ENCODE data around the gene CSRNP2.
A peak's percentile ranks its signal among the peaks of the same experiment; 100 is the strongest.

CSRNP2 gene

DNA sequence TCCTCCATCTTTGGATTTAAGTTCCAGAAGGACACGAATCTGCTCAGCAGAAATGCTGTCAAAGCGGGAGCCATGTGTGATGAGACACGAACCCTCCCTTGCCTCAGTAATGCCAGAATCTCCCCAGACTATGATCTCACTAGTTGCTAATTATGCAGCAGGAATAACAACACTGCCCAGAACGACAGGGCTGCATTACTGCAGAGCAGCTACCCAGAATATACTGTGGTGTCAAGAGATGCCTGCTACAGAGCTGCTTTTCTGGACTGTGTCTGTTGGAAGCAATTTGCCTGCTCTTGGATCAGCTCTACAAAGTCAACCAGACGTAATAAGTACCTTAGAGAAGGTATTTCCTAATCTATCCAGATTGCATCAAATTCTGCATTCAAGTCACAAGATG is 5.5 kb downstream of the CSRNP2 start:
- no peak for DNase-seq

DNA sequence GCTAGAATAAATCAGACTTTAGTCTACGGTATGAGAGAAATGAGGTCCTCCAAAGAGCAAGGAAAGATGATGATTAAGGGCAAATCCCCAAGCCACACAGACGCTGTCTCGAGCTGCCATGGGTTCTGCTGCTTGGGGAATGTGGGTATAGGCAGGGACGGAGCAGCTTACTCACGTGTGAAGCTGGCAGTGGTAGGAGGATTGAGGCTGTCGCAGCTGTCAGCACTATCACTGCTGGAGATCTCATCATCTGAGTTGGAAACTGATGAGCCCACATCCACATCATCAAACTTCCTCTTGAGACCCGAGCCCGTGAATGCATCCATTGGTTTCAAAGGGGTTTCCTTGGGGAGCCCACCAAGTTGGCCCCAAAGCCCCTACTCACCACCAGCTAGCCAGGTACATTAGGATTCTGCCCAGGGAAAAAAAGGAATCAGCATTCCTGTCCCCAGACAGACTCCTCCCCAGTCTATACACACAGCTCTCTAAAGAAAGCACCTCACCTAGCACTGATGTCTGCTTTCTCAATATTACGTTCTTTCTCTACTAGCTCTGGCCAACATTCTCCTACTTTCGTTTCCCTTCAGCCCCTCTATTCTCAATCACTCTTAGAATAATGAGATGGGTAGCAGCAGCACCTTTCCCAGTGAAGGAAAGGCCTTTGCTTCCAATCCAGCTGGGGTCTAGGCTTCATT is 7.0 kb downstream of the CSRNP2 start:
- peak; percentile 54 for DNase-seq

DNA sequence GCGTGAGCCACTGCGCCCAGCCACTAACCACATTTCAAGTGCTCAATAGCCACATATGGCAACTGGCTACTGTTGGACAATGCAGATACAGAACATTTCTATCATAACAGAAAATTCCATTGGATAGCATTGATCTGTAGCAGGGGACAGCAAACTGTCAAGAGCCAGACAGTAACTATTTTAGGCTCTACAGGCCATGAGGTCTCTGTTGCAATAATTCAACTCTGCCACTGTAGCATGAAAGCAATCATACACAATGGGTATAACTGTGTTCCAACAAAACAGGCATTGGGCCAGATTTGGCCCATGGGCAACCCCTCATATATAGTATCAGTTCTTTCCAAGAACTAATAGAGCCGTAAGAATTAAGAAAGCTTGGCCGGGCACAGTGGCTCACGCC is 8.0 kb downstream of the CSRNP2 start:
- no peak for DNase-seq

DNA sequence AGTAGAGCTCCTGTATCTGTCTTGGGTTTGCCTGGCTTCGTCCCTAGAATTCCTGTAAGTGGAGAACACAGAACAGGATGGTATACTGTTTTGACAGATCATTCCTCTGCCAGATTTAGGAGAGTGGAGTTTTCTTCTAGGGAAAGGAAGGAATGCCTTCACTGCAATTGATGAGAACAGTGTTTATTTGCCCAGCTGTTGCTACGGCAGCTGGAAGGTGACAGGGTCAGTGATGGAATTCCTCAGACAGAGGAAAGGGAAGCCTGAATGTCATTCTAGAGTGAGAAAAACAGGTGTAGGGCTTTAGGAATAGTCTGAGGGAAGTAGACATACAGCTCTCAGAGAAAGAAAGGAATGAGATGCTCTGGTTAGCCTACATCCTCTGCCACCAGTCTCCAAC is 11.7 kb downstream of the CSRNP2 start:
- no peak for DNase-seq

DNA sequence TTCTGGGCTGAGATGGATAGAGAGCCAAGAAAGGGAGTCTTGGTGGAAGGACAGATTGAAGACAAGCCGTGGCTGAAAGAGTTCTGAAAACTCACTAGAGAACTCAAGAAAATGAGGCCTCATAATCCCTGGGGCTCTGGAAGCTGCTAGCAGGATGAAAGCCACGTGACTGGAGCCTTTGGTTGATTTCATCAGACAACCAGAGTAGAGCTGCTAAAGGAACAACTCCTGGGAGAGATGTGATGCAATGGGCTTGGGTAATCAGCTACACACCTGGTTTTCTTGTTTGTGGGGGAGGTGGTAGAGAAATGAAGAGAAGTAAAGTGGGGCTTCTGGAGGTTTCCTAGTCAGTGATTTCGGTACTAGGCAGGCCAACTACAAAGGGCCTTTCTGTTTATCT is 13.4 kb downstream of the CSRNP2 start:
- no peak for DNase-seq

DNA sequence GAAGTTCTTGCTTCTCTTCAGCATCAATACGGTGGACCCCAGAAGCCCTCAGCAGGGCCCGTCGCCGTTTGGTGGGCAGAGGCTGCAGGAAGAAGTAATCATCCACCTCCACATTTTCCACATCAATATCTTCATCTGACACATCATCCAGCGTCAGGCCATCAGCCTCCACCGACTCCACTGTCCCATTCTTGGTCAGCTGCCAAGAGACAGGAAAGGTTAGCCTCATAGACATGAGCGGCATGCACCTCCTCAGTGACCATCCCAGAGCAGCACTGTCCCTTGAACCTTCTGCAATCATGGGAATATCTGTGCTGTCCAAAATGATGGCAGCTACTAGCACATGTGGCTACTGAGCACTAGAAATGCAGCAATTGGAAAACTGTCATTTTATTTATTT is 15.6 kb downstream of the CSRNP2 start:
- DNase-seq: no peak

DNA sequence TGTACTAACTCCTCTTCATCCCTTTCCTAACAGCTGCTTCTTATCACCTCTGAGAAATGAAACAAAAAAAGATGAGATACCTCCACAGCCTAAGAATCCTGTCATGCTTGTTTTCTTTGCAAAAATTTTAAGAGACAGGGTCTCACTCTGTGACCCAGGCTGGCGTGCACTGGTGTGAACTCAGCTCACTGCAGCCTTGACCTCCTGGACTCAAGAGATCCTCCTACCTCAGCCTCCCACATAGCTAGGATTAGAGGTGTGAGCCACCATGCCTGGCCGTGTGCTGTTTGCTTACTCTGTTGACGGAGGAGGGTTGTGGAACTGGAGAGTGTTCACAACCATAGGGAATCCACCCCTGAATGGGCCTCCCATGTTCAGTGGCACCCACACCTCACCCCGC is 16.2 kb downstream of the CSRNP2 start:
- no peak for DNase-seq

DNA sequence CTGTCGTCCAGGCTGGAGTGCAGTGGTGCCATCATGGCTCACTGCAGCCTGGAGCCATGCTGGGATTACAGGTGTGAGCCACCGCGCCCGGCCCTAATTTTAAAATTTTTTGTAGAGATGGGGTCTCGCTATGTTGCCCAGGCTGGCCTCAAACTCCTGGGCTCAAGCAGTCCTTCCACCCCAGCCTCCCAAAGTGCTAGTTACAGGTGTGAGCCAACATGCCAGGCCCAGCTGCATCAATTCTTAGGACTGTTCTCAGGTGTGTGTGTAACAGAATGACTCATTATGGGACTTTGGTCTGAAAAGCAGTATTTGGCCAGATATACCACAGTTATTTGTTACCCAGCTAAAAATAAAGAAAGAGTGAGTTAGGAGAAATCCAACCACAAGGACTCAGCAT is 17.9 kb downstream of the CSRNP2 start:
- no peak for DNase-seq

DNA sequence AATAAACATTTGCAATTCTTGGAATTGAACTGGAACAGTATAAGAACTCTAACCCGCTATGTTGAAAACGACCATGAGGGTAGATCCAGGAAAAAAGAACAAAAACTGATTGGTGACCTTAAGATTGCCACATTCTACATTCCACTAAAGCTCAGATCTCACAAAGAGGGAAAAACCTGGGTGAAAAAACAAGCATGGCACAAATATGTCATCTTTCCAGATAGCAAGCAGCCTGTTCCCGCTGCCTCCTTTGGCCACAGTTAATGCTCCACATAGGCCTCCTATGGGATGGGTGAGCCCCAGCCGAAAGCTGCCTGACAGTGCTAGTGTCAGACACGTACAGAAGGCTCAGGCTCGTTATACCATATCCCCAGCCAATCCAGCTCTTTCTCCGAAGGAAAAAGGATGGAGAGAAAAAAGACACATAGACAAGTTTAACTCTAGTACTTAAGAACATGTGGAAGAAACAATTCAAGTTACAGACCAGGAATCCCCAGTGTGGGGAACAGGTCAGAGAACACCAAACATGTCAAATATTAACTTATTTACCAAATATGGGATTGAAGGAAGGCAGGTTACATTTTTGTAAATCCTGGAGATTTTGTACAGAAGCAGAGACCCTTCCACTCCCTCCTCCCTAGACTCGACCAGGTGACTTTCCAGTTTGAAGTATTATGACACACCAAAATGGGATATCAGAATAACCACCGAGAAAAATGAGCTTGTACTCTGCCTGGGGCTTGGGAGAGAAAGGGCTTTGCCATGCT is 20.6 kb downstream of the CSRNP2 start:
- DNase-seq: no peak

DNA sequence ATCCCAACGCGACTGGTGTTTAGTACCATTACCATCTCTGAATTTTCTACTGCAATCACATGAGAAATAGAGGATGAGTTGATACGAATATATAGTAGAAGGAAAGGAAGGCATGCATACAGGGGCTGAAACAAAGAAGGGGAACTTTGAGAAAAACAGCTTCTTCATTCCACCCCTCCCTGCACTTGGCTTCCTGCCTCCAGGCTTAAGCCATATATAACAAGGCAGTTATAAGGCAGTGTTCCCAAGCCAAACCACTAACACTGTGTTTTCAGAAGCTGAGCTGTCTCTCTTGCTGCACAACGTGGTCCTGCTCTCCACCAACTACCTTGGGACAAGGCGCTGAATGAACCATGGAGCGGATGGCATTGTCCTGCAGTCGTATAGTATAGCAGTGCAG is 24.3 kb downstream of the CSRNP2 start:
- DNase-seq: no peak

DNA sequence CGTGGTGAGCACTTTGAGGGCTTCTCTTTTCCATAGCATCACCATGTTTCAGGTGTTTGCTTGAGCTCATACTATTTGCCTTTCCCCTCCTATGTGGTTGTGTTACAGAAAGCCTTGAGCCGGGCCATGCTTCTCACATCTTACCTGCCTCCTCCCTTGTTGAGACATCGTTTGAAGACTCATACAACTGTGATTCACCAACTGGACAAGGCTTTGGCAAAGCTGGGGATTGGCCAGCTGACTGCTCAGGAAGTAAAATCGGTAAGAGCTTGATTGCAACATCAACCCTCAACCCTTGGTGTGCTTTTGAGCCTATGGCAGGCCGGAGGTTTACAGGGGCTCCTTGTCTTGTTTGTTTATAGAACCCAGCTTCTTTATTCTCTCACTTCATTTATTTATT is 27.2 kb downstream of the CSRNP2 start:
- DNase-seq: no peak

DNA sequence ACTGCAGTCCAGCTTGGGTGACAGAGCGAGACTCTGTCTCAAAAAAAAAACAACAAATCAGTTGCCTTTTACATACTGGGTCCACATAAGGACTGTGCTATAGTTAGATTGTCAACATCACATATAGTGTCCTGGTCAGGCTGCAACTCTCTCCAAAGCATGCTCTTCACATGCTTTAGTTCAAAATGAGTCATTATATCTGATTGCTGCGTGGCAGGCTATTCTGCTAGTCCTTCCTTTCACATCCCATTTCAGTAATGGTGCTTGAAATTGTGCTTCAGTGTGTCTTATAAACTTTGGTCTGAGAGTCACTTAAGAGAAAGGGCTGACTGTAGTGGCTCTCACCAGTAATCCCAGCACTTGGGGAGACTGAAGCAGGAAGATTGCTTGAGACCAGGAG is 28.3 kb downstream of the CSRNP2 start:
- no peak for DNase-seq

DNA sequence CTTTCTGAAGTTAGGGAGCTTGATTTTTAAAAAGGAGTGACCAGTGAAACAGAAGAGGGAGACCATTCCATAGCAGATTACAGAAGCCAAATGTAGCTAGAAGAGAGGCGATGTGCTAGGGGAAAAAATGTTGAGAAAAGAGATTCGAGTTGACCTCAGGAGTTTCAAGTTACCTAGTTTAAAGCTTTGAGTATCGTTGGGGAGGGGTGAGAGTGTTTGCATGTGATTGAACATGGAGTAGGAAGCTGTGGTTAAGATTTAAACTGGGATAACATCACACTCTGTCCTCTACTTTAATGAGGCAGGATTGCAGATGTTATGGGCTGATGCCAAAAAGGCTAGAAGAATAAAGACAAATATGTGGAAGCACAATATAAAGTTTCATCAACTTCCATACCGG is 31.6 kb downstream of the CSRNP2 start:
- no peak for DNase-seq

DNA sequence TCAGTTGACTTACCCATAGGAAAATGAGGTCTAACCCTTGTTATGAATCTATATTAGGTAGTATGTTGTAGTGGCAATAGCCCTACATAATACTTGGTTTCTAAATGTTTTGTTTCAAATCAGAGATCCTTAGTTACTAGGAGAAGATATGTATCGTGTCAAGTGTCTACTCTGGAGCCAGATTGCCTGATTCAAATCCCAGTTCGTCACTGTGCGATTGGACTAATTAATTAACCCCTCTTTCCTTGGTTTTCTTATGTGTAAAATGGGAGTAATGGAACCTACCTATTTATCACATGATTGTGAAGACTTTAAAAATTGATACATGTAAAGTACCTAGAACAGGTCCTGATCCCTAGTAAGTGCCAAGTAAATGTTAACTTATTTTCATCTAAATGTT is 33.9 kb downstream of the CSRNP2 start:
- DNase-seq: no peak

DNA sequence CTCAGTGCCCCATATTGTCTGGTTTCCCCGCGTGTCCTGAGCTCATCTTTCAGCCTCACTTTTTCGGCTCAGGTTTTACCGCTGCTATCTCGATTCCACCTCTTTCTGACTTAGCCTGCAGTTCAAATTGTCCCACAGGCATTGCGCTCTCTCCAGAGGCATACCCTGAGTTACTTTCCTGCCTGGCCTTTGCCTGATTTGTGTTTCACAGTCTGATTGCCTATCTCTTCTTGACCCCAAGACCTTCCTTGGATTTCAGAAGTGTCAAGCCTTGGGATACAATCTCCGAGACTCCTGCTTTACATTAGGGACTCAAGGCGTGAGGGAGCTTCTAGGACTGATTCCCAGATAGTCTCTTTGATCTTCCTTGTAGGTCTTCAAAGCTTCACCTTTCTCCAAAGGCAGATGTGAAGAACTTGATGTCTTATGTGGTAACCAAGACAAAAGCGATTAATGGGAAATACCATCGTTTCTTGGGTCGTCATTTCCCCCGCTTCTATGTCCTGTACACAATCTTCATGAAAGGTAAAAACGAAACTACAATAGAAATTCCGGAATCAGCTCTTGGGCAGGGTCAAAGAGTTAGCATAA is 34.6 kb downstream of the CSRNP2 start:
- no peak for DNase-seq

DNA sequence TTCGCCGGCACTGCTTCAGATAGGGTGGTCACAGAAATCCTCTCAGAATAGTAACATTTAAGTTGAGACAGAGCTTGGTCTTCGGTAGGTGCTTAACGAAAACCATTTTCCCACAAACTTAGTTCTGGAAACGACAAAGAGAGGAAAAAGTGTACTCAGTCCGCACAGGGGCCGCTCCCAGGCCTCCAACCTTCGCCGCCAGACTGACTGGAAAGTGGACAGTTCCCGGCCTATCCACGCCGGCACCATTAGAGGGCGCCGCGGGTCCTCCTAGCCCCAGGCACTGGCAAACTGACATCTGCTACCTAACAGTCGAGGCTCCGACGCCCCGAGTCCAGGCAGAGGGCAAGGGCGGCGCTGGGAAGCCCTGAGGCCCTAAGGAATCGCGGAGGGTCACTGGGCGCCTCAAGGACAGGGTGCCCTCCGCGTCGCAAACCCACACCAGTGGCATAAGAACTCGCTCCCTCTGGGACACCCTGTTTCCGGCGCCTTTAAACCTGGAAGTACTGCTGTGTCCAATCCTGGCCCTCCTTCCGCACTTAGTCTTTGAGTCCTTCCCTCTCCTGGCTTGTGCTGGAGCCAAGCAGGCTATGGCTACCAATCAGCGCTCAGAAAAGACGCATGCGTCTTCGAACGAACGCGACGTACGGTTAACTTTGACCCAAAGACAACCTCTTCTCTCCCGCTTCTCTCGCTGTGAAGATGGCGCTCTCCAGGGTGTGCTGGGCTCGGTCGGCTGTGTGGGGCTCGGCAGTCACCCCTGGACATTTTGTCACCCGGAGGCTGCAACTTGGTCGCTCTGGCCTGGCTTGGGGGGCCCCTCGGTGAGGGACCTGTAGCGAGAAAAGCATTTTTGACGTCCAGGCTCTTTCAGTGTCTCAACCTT is 35.5 kb downstream of the CSRNP2 start, which contains the start of gene LETMD1:
Gene LETMD1, plus strand, starts transcription at position 673 of the 886 bp plus-strand sequence. Its CDS starts 30 bp downstream, at position 703.
- peak; percentile 92 for DNase-seq

DNA sequence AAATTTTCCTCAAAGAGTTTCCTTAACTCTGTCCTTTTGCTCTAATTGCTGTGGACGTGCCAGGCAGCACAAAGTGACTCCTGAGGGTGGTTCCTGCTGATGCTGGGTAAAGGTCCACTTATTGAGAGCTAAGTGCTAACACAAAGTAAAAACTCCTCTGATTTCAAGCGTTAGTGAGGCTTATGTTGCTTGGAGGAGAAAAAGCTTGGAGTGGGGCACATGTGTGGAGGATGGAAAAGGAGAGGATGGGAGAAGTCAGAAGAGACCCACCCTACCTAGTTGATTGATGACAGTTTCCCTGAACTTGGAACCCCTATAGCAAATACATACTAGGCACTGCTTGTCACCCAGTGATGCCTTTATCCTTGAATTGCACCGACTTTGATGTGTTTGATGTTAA is 47.1 kb downstream of the CSRNP2 start:
- no peak for DNase-seq

DNA sequence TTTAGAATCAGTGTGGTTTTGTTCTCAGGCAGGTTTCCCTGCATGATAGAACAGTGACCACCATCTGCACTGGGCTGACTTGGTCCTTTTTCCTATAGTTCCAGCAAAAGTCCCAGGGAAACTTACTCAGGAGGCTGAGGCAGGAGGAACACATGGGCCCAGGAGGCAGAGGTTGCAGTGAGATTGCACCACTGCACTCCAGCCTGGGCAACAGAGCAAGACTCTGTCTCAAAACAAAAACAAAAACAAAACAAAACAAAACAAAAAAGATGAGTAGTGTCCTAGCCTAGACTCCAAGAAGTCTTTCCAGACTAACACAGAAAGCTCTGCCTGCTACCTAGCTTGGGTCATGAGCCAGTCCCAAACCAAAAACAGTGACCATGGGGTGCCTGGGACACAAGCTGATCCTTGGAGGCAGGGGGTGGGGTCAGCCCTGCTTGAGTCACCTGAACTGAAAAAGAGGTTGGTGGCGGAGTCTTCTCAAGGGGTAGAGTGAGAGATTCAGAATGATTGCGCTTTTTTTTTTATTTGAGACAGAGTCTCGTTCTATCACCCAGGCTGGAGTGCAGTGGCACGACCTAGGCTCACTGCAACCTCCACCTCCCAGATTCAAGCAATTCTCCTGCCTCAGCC is 49.8 kb downstream of the CSRNP2 start:
- DNase-seq: no peak

DNA sequence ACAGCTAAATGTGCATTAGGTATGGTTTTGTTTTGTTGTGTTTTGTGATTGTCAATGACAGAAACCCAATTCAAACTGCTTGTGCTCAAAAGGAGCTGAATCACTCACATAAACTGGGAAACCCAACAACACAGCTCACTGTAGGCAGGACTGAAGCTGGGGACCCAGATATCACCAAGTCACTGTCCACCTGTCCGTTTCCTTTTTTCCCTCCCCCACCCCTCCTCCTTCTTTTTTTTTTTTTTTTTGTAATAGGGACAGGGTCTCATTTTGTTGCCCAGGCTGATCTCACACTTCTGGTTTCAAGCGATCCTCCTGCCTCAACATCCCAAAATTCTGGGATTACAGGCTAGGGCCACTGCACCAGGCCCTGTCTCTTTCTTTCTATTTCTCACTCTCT is 50.3 kb downstream of the CSRNP2 start:
- DNase-seq: no peak

DNA sequence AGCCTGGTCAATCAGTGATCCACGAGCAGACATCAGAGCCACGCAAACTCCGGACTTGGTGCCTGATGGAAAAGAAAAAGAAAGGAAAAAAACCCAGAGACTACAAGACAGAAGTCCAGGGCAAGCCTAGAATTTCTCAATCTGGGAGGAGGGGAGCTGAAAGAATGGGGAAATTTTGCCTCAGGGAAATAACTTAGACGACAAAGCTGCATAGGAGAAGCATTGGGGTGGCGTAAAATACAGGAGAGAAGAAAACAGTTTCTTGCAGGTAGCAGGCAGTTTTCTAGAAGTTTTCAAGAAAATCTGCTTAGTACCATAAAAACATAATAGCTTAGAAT is 54.6 kb downstream of the CSRNP2 start:
- DNase-seq: no peak

DNA sequence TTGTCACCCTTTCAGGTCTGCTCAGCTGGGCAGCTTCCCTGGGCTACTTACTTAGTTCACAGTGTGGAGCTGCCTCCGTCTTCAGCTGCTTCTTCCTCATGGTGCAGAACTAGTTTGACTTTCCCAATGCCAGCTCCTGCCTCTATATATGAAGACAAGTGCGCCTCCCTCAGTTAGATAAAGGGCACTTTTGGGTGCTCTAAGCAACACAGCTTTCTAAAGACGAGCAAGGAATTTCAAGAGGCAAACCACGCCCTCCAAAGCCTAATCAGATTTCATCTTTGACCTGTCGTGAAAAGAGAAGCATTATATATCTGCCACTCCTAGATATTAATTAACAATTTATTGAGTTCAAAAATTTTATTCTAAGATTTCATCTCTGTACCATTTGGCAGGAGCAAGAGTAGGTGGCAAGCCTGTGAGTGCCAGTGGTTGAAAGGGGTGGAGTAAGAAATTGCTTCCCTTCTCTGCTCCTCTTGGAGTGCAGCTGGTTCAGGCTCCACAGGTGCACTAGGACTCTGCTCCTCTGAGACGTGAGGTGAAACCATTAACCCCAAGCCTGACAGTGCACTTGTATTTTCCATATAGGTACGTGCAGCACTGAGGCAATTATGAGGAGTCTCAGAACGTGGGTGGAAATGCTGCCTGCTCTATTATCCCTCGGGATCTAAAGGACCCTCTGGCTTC is 55.1 kb downstream of the CSRNP2 start:
- peak; percentile 44 for DNase-seq

DNA sequence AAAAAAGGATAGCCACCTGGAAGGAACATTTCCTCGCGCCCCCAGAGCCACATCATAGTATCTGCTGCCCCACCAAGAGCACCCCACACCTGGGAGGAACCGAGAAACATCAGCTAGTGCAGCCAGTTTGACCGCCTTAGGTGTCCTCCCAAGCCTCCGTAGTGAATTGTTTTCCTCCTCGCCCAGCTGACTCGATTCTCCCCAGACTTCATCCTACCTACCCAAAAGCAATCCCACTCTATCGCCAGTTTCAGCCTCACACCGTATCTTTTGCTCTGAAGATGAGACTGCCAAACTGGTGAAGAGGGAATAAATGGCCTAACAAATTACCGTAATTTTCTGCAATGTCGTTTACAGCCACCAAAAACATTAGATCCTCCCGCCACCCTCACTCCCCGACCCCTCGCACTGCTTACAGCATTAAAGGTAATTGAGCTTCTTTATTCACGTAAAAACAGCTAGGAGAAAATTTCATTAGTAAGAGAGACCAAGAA is 56.0 kb downstream of the CSRNP2 start:
- no peak for DNase-seq
